Lower leg skin (tissue), 3 donors: ENCODE results near the gene HNRNPC.

Experiments used
- POLR2A ChIP-seq, 2 donors: fragments of 450-650 bp; IDR thresholded peaks; one replicate each; pipeline ENCODE4 v1.6.1; 2016 to 2017; ENCODE audit warnings: antibody characterized with exemption in 2 of 2, mild to moderate bottlenecking in 1 of 2, moderate library complexity in 1 of 2
- TF ChIP-seq, protein P1 (sequence below), 3 donors: fragments of 450-650 bp; IDR thresholded peaks; one replicate each; pipeline ENCODE4 v1.5.1; 2016; ENCODE audit warnings: antibody characterized with exemption in 3 of 3, mild to moderate bottlenecking in 3 of 3, moderate library complexity in 2 of 3

DNA sequence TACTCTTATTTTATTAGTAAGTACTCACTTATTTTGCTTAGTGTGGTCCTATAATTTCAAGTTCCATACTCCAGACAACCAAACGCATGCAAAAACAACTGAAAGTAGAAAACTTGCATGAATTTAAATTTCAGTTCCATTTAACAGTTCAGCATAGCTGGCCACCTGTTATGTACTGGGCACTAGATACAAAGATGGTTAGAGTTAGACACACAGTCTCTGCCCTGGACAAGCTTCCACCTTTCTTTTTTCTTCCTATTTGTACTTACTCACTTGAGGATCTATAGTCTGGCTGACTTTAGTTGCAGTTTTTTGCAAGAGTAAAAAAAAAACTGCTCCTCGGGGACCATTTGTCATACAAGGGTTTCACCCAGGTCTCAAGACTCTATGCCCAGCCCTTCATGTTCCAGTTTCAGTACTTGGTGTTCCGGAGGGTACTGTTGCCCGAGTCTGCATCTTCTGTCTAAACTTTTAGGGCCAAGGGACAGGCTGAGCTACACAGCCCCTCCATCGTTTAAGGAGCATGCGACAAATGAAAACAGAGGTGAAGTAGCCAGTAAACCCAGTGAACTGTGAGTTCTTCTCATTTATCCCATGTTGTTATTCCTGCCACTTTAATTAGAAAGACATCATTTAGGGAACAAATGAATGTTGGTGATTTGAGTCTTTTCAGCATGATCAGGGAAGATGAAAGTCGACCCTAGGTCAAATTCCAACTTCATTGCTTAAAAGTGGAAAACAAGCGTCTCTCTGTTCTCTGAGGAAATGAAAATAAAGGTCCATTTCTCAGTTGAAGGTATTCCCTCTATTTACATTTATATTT is 33.0 kb upstream of the HNRNPC start:
- TF ChIP-seq, protein P1, sequence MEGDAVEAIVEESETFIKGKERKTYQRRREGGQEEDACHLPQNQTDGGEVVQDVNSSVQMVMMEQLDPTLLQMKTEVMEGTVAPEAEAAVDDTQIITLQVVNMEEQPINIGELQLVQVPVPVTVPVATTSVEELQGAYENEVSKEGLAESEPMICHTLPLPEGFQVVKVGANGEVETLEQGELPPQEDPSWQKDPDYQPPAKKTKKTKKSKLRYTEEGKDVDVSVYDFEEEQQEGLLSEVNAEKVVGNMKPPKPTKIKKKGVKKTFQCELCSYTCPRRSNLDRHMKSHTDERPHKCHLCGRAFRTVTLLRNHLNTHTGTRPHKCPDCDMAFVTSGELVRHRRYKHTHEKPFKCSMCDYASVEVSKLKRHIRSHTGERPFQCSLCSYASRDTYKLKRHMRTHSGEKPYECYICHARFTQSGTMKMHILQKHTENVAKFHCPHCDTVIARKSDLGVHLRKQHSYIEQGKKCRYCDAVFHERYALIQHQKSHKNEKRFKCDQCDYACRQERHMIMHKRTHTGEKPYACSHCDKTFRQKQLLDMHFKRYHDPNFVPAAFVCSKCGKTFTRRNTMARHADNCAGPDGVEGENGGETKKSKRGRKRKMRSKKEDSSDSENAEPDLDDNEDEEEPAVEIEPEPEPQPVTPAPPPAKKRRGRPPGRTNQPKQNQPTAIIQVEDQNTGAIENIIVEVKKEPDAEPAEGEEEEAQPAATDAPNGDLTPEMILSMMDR (IDR thresholded peaks at IDR 0.05) = no peak
- TF ChIP-seq POLR2A (IDR thresholded peaks at IDR 0.05) = no peak
